Dermis microvascular lymphatic vessel endothelial cell (primary cell): Measurements from ENCODE around the gene GPHA2. TPM values are rescaled to one million over a fixed set of nuclear protein-coding genes. Genes with fewer than 3 reads are reported as not detected.
"Not testable (repeated sequence)": the region's sequence is repeated elsewhere in the genome, so short reads cannot be mapped to it uniquely, and the experiment has no call there.

Experiments
- DNase-seq, 2 donors: peaks; one replicate each; pipeline versions ENCODE4 v3.0.0 to v3.0.0-alpha.2; 2010; ENCODE audit warnings: low read depth in 2 of 2
- total RNA-seq: library from RNA; depleted of rRNA; stranded (reverse); fragments of >200 nt; gene quantifications from 2 replicates; pipeline ENCODE4 v1.2.1, GENCODE V29; 2014

The GPHA2 gene
- not detected in 2 replicates for total RNA-seq

- DNase-seq, result no peak
Observed at GRCh38 chr11:64935359-64936081, at the start of gene GPHA2. Gene GPHA2 (minus strand): TSS chr11:64935893. CDS start chr11:64935460, 433 bp downstream.

GRCh38 chr11:64983339-64983738 is 47.6 kb upstream of the GPHA2 start:
- DNase-seq, result not testable (repeated sequence)

GRCh38 chr11:64976651-64977050 is 41.0 kb upstream of the GPHA2 start:
- DNase-seq, result no peak

GRCh38 chr11:64974124-64974523 is 38.4 kb upstream of the GPHA2 start:
- DNase-seq, result no peak

GRCh38 chr11:64971421-64972233 is 35.9 kb upstream of the GPHA2 start, which contains the start of gene MAJIN:
Gene MAJIN (minus strand): TSS chr11:64972108. CDS start chr11:64959405, 12,703 bp downstream.
- DNase-seq, result peak; percentile 63 to 87

GRCh38 chr11:64970731-64971151 is 35.0 kb upstream of the GPHA2 start:
- peak in 1 of 2 donors; percentile 47 for DNase-seq

GRCh38 chr11:64969209-64969608 is 33.5 kb upstream of the GPHA2 start:
- DNase-seq, result peak in 1 of 2 donors; percentile 35

- DNase-seq, result no peak
Observed at GRCh38 chr11:64967375-64967774, 31.7 kb upstream of the GPHA2 start.

- no peak for DNase-seq
Observed at GRCh38 chr11:64963072-64963631, 27.5 kb upstream of the GPHA2 start.

GRCh38 chr11:64960719-64961118 is 25.0 kb upstream of the GPHA2 start:
- no peak for DNase-seq

GRCh38 chr11:64959498-64959897 is 23.8 kb upstream of the GPHA2 start:
- no peak for DNase-seq

GRCh38 chr11:64954201-64954600 is 18.5 kb upstream of the GPHA2 start:
- no peak for DNase-seq

- no peak for DNase-seq
Observed at GRCh38 chr11:64951529-64951928, 15.8 kb upstream of the GPHA2 start.

GRCh38 chr11:64947208-64947814 is 11.6 kb upstream of the GPHA2 start:
- DNase-seq, result no peak

GRCh38 chr11:64936539-64936938 is 846 bp upstream of the GPHA2 start:
- no peak for DNase-seq

GRCh38 chr11:64934682-64935358 is 873 bp downstream of the GPHA2 start:
- no peak for DNase-seq

- DNase-seq, result no peak
Observed at GRCh38 chr11:64933935-64934681, 1.6 kb downstream of the GPHA2 start.

GRCh38 chr11:64933213-64933934 is 2.3 kb downstream of the GPHA2 start:
- DNase-seq, result no peak

GRCh38 chr11:64932324-64932723 is 3.4 kb downstream of the GPHA2 start:
- no peak for DNase-seq

- no peak for DNase-seq
Observed at GRCh38 chr11:64931290-64931689, 4.4 kb downstream of the GPHA2 start.
